Psoas muscle (tissue), 8 donors: Measurements from ENCODE around the gene SPTAN1. TPM values are rescaled to one million over a fixed set of nuclear protein-coding genes. Genes with fewer than 3 reads are reported as not detected.

Source experiments
- ATAC-seq, 4 donors: fragments of 200-7000 bp; cut with Tn5 transposase; one replicate each; pipeline ENCODE4 v1.9.1; 2020; ENCODE audit warnings: moderate library complexity in 3 of 4, mild to moderate bottlenecking in 2 of 4
- DNase-seq, 2 donors: peaks; one replicate each; pipeline ENCODE4 v3.0.0-alpha.2; 2020
- H3K27ac ChIP-seq: fragments of 200-600 bp; one replicate; pipeline ENCODE4 v1.8.0; 2022
- H3K27me3 ChIP-seq, 3 donors: fragments of 200-600 bp in 1 of 3; one replicate each; pipeline versions ENCODE4 v1.6.1 to v1.8.0; 2013 to 2022; ENCODE audit warnings: low read length in 2 of 3, mild to moderate bottlenecking in 2 of 3, moderate library complexity in 1 of 3; ENCODE audit not compliant: insufficient read depth in 3 of 3
- H3K36me3 ChIP-seq, 2 donors: fragments of 200-600 bp in 1 of 2; one replicate each; pipeline versions ENCODE4 v1.6.1 to v1.8.0; 2013 to 2022; ENCODE audit warnings: low read depth in 1 of 2, mild to moderate bottlenecking in 1 of 2, moderate library complexity in 1 of 2; ENCODE audit not compliant: insufficient read depth in 1 of 2
- H3K4me1 ChIP-seq: fragments of 200-600 bp; one replicate; pipeline ENCODE4 v1.8.0; 2022
- H3K4me3 ChIP-seq: fragments of 200-600 bp; one replicate; pipeline ENCODE4 v1.8.0; 2022; ENCODE audit warnings: mild to moderate bottlenecking
- H3K9me3 ChIP-seq: fragments of 200-600 bp; one replicate; pipeline ENCODE4 v1.8.0; 2022
- WGBS, 3 donors: extraction: QIAGEN DNeasy Blood & Tissue Kit; methylation state at CpG; one replicate each; pipeline versions ENCODE4 v1.1.6 to v1.1.7; 2013; 5-methylcytosine and 5-hydroxymethylcytosine counted together
- intact Hi-C, 2 donors: fragments of 100-400 bp; cut with DNase I; formaldehyde crosslinking; loops; one replicate each; pipeline versions ENCODE4 v1.11.0 to v1.14.2; 2022
- polyA plus RNA-seq, 3 donors: library from polyadenylated mRNA; stranded (reverse); fragments of 200-250 nt; gene quantifications; one replicate each; pipeline ENCODE4 v1.2.3, GENCODE V29; 2013
- total RNA-seq, 4 donors: library from RNA; stranded (reverse); fragmentation: NEBNext Ultra II Directional in 2 of 4; extraction: Animal tissue kit (Norgen Biotek cat#: 25700) in 2 of 4; gene quantifications; one replicate each; pipeline versions ENCODE4 v1.2.1 to v1.2.4, GENCODE V29; 2021 to 2023
- TF ChIP-seq, protein P1 (sequence below): fragments of 200-600 bp; IDR thresholded peaks from one replicate; pipeline ENCODE4 v1.8.0; 2022; ENCODE audit warnings: antibody characterized with exemption
- donor health status: healthy with polysubstance abuse.
- donor health status: DM: no; HTN: no; CAD: no; lungs with moderate emphysema.
- donor health status: Bipolar disorder and iron deficiency.
- donor health status: healthy.
- donor health status: DM: yes; HTN: yes; CAD: no.
- donor health status: DM: no; HTN: no; CAD: no.
- donor health status: DM: no; HTN: no; CAD: no.
- donor health status: DM: yes; HTN: yes; CAD: no.

SPTAN1 gene
- total and polyA plus RNA-seq, 7 donors: 18.1 to 91.4 (median 42.6) TPM

DNA sequence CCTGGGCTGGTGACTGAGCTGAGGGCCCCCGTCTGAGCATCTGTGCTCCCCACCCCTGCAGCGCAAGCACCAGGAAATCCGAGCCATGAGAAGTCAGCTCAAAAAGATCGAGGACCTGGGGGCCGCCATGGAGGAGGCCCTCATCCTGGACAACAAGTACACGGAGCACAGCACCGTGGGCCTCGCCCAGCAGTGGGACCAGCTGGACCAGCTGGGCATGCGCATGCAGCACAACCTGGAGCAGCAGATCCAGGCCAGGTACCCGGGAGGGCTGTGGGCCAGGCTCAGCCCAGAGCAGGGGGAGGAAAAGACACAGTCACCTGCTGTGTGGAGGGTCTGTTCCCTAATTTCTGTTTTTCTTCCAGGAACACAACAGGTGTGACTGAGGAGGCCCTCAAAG, 79.7 kb downstream of the SPTAN1 start:
- Histone ChIP-seq H3K36me3 (peaks cover 8 to 68% of the 10 kb centered on the region in 2 donors), H3K9me3 (no peaks in the 10 kb centered on the region), H3K27ac (no peak overlapping the region), H3K4me3 (no peak overlapping the region), H3K27me3 (no peaks in the 10 kb centered on the region), H3K4me1 (peaks cover 30% of the 10 kb centered on the region)
- TF ChIP-seq, protein P1, sequence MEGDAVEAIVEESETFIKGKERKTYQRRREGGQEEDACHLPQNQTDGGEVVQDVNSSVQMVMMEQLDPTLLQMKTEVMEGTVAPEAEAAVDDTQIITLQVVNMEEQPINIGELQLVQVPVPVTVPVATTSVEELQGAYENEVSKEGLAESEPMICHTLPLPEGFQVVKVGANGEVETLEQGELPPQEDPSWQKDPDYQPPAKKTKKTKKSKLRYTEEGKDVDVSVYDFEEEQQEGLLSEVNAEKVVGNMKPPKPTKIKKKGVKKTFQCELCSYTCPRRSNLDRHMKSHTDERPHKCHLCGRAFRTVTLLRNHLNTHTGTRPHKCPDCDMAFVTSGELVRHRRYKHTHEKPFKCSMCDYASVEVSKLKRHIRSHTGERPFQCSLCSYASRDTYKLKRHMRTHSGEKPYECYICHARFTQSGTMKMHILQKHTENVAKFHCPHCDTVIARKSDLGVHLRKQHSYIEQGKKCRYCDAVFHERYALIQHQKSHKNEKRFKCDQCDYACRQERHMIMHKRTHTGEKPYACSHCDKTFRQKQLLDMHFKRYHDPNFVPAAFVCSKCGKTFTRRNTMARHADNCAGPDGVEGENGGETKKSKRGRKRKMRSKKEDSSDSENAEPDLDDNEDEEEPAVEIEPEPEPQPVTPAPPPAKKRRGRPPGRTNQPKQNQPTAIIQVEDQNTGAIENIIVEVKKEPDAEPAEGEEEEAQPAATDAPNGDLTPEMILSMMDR: no peak
- intact Hi-C loops: no loop called here
- 87 to 91% (median 87%) methylated on average over 10 of the region's 10 CpGs for WGBS, 3 donors
- ATAC-seq (no peak), DNase-seq (no peak)

DNA sequence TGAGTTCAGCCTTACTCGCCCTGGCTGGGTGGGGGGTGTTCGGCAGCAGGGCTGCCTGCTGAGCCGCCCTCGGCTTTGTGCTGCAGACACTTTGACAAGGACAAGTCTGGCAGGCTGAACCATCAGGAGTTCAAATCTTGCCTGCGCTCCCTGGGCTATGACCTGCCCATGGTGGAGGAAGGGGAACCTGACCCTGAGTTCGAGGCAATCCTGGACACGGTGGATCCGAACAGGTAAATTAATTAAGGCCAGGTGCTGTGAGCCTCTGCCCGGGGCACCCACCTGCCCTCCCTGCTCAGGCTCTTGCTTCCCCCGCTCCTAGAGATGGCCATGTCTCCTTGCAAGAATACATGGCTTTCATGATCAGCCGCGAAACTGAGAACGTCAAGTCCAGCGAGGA, 80.1 kb downstream of the SPTAN1 start:
- intact Hi-C loops: no loop called here

DNA sequence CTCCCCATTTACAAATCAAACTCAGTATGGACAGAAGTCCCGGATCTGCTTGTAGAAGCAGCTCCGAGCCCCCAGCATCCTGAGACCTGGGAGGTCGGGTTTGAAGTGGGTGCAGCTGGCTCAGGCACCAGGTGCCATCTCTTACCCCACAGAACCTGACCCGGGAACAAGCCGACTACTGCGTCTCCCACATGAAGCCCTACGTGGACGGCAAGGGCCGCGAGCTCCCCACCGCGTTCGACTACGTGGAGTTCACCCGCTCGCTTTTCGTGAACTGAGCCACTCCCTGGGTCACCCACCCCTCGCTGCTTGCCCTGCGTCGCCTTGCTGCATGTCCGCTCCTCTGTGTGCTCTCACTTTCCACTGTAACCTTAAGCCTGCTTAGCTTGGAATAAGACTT, 80.7 kb downstream of the SPTAN1 start:
- DNase-seq (no peak), ATAC-seq (no peak)
- Histone ChIP-seq H3K9me3 (no peaks in the 10 kb centered on the region), H3K27ac (no peak overlapping the region), H3K36me3 (peaks cover 8 to 59% of the 10 kb centered on the region in 2 donors), H3K4me3 (no peak overlapping the region), H3K4me1 (peaks cover 27% of the 10 kb centered on the region), H3K27me3 (no peaks in the 10 kb centered on the region)
- TF ChIP-seq, protein P1: no peak
- 91 to 95% (median 95%) methylated on average over 21 of the region's 21 CpGs for WGBS, 3 donors
- intact Hi-C loops: no loop called here

More for the DNA sequence above, 80.1 kb downstream of the SPTAN1 start:
- H3K27ac ChIP-seq: no peak overlapping the region
- DNase-seq (no peak), ATAC-seq (no peak)
- peaks cover 8 to 64% of the 10 kb centered on the region in 2 donors for H3K36me3 ChIP-seq
- no peak overlapping the region for H3K4me3 ChIP-seq
- TF ChIP-seq, protein P1: no peak
- H3K4me1 ChIP-seq: peaks cover 30% of the 10 kb centered on the region
- no peaks in the 10 kb centered on the region for H3K9me3 ChIP-seq
- no peaks in the 10 kb centered on the region for H3K27me3 ChIP-seq
- 91 to 95% (median 94%) methylated on average over 14 of the region's 14 CpGs for WGBS, 3 donors

DNA sequence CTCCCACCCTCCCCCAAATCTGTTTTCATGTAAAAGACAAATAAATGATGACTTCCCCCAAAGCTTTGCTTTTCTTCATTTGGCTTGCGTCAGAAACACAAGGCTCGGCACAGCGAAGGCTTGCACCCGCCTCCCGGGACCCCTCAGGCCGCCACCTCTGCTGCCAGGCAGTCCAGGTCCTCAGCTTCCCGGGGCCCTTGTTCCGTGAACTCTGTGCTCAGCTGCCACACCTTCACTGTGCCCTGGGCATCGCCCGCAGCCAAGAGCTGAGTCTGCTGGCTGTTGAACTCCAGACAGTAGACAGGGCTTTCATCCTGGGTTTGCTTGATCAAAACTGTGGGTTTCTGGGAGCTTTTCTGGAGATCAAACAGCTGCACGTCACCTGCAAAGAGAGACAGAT, 81.2 kb downstream of the SPTAN1 start:
- Histone ChIP-seq H3K36me3 (peaks cover 8 to 55% of the 10 kb centered on the region in 2 donors), H3K9me3 (no peaks in the 10 kb centered on the region), H3K4me3 (no peak overlapping the region), H3K27me3 (no peaks in the 10 kb centered on the region), H3K27ac (no peak overlapping the region), H3K4me1 (peaks cover 22% of the 10 kb centered on the region)
- WGBS, 3 donors: 93 to 94% (median 93%) methylated on average over 11 of the region's 11 CpGs
- intact Hi-C loops: no loop called here
- TF ChIP-seq, protein P1: no peak
- DNase-seq: no peak
- no peak for ATAC-seq

DNA sequence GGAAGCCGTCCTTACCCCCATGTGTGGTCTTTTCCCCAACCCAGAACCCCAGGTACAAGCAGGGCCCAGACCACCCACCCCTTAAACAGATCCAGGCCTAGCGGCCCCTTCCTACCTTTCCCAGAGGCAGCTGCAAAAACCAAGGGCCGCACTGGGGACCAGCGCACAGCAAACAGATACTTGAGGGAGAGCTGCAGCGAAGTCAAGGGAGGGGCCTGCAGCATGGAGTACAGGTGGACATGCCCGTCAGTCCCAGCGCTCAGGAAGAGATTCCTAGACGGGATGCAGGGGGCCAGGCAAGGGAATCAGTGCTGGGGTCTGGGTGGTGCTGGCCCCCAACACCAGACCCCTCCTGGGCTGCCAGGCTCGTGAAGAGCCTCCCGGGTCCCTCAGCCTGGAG, 81.7 kb downstream of the SPTAN1 start:
- TF ChIP-seq, protein P1: no peak
- Histone ChIP-seq H3K4me3 (no peak overlapping the region), H3K27me3 (no peaks in the 10 kb centered on the region), H3K36me3 (peaks cover 8 to 50% of the 10 kb centered on the region in 2 donors), H3K27ac (no peak overlapping the region), H3K4me1 (peaks cover 16% of the 10 kb centered on the region), H3K9me3 (no peaks in the 10 kb centered on the region)
- WGBS, 3 donors: 87 to 94% (median 94%) methylated on average over 10 of the region's 10 CpGs
- ATAC-seq (no peak), DNase-seq (no peak)
- intact Hi-C loops: no loop called here
